Ishikawa (cell line): Measurements from ENCODE around the gene FBXO7.

Source experiments
- CEBPB ChIP-seq: IDR thresholded peaks from 2 replicates; pipeline ENCODE4 v1.6.1; 2012
- CREB1 ChIP-seq: IDR thresholded peaks from 2 replicates; pipeline ENCODE4 v1.6.1; 2012; ENCODE audit warnings: low read depth
- EGR1 ChIP-seq: IDR thresholded peaks from 2 replicates; pipeline ENCODE4 v1.6.1; 2012
- EP300 ChIP-seq: IDR thresholded peaks from 2 replicates; pipeline ENCODE4 v1.6.1; 2012; ENCODE audit warnings: borderline replicate concordance
- FOXM1 ChIP-seq: IDR thresholded peaks from 2 replicates; pipeline ENCODE4 v1.6.1; 2012; ENCODE audit warnings: low read depth, borderline replicate concordance
- RAD21 ChIP-seq: IDR thresholded peaks from 2 replicates; pipeline ENCODE4 v1.6.1; 2012; ENCODE audit warnings: low read depth
- TAF1 ChIP-seq: IDR thresholded peaks from 2 replicates; pipeline ENCODE4 v1.6.1; 2012; ENCODE audit warnings: low read depth, mild to moderate bottlenecking
- TCF12 ChIP-seq: IDR thresholded peaks from 2 replicates; pipeline ENCODE4 v1.6.1; 2012; ENCODE audit warnings: low read depth
- TEAD4 ChIP-seq: IDR thresholded peaks from 2 replicates; pipeline ENCODE4 v1.6.1; 2012
- YY1 ChIP-seq: IDR thresholded peaks from 2 replicates; pipeline ENCODE4 v1.6.1; 2012; ENCODE audit warnings: low read depth
- ZBTB7A ChIP-seq: IDR thresholded peaks from 2 replicates; pipeline ENCODE4 v1.6.1; 2012; ENCODE audit warnings: low read depth
- TF ChIP-seq, protein P1 (sequence below): IDR thresholded peaks from 2 replicates; pipeline ENCODE4 v1.6.1; 2012
- TF ChIP-seq, protein P2 (sequence below): IDR thresholded peaks from 2 replicates; pipeline ENCODE4 v1.6.1; 2012
- TF ChIP-seq, protein P3 (sequence below): IDR thresholded peaks from 2 replicates; pipeline ENCODE4 v1.6.1; 2012; ENCODE audit warnings: low read depth, mild to moderate bottlenecking

The FBXO7 gene

DNA sequence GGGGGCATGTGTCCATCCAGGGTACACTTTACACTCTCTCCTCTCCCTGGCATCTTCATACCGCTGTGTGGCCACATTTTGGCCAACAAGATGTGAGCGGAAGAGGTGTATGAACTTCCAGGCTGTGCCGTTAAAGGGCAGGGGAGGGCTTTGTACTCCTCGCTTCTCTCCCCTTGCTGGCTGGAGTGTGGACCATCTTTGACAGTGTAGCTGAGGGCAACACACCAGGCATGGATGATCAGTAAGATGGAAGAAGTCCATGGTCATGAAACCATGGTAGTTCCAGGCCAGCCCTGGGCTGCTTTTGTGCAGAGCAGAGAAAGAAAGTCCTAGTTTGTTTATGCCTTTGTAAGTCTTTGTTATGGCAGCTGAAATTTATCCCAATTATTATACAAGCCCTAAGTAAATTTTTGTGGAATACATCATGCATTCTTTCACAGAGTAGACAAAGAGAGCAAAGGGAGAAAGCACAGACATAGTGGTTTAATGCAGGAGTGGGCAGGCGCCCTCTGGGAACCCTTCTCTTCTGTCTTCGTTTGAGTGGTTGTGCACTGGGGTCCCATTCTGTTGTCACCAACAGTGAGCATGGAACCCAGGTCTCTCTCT is 70.4 kb downstream of the FBXO7 start:
- no peak for TF ChIP-seq FOXM1
- no peak for TF ChIP-seq TEAD4
- no peak for TF ChIP-seq CEBPB
- TF ChIP-seq, protein P1, sequence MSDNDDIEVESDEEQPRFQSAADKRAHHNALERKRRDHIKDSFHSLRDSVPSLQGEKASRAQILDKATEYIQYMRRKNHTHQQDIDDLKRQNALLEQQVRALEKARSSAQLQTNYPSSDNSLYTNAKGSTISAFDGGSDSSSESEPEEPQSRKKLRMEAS, result no peak
- TF ChIP-seq ZBTB7A, result no peak

DNA sequence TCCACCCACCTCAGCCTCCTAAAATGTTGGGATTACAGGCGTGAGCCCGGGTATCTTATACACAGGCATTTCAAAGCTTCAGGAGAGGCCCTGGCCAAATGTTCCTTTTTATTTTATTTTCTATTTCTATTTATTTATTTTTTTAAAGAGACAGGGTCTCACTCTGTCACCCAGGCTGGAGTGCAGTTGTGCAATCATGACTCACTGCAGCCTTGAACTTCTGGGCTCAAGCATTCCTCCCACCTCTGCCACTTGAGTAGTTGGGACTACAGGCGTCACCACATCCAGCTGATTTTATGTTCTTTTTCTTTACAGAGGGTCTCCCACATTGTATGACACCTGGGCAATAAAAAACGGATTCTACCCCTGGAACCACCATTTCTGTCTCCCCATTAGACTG is 71.2 kb downstream of the FBXO7 start:
- no peak for TF ChIP-seq TAF1
- TF ChIP-seq, protein P2, sequence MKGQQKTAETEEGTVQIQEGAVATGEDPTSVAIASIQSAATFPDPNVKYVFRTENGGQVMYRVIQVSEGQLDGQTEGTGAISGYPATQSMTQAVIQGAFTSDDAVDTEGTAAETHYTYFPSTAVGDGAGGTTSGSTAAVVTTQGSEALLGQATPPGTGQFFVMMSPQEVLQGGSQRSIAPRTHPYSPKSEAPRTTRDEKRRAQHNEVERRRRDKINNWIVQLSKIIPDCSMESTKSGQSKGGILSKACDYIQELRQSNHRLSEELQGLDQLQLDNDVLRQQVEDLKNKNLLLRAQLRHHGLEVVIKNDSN, result no peak
- TF ChIP-seq, protein P1, result no peak

DNA sequence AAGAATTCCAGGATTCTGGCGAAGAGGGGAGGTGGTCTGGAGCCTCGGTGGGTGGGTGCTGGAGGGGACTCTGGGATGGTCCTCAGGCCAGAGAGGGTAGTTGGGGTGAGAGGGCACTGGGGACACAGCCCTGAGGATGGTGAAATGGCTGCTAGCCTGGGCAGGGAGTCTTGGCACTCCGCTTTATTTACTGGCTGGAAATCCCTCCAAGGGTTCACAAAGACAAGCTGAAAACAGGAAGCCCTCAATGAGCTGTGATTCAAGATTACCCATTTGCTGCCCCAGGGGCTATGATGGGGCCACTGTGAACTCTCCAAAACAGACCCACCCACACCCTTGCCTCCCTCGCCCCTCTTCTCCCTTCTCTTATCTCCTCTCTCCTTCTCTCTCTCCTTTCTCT is 71.9 kb downstream of the FBXO7 start:
- no peak for TF ChIP-seq TCF12

DNA sequence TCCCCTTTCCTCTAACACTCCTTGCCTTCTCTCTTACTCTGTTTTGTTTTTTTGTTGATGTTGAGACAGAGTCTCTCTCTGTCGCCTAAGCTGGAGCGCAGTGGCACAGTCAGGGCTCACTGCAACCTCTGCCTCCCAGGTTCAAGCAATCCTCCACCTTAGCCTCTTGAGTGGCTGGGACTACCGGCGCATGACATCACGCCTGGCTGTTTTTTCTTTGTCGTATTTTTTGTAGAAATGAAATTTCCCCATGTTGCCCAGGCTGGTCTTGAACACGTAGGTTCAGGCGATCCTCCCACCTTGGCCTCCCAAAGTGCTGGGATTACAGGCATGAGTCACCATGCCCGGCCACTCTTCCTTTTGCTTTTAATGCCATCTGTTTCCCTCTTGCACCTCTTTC is 72.3 kb downstream of the FBXO7 start:
- no peak for TF ChIP-seq EGR1
- TF ChIP-seq, protein P3, sequence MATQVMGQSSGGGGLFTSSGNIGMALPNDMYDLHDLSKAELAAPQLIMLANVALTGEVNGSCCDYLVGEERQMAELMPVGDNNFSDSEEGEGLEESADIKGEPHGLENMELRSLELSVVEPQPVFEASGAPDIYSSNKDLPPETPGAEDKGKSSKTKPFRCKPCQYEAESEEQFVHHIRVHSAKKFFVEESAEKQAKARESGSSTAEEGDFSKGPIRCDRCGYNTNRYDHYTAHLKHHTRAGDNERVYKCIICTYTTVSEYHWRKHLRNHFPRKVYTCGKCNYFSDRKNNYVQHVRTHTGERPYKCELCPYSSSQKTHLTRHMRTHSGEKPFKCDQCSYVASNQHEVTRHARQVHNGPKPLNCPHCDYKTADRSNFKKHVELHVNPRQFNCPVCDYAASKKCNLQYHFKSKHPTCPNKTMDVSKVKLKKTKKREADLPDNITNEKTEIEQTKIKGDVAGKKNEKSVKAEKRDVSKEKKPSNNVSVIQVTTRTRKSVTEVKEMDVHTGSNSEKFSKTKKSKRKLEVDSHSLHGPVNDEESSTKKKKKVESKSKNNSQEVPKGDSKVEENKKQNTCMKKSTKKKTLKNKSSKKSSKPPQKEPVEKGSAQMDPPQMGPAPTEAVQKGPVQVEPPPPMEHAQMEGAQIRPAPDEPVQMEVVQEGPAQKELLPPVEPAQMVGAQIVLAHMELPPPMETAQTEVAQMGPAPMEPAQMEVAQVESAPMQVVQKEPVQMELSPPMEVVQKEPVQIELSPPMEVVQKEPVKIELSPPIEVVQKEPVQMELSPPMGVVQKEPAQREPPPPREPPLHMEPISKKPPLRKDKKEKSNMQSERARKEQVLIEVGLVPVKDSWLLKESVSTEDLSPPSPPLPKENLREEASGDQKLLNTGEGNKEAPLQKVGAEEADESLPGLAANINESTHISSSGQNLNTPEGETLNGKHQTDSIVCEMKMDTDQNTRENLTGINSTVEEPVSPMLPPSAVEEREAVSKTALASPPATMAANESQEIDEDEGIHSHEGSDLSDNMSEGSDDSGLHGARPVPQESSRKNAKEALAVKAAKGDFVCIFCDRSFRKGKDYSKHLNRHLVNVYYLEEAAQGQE, result no peak
- TF ChIP-seq, protein P2, result no peak
- TF ChIP-seq TAF1, result no peak
- TF ChIP-seq TEAD4, result no peak
- TF ChIP-seq ZBTB7A, result no peak
- TF ChIP-seq RAD21, result no peak
- TF ChIP-seq FOXM1, result no peak
- TF ChIP-seq EP300, result no peak
- TF ChIP-seq YY1, result no peak
- TF ChIP-seq, protein P1, result no peak
- TF ChIP-seq CREB1, result no peak

DNA sequence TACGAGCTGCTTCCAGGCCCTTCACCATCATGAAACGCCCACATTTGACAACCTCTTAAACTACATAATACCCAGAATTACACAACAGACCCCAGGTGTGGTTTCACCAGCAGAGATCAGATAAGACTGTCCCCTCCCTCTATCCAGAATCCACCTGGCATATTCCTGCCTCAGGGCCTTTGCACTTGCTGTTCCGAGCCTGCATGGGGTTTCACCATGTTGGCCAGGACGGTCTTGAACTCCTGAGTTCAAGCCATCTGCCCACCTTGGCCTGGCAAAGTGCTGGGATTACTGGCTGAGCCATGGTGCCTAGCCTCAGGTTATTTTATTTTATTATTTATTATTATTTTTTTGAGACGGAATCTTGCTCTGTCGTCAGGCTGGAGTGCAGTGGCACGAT is 73.4 kb downstream of the FBXO7 start:
- TF ChIP-seq RAD21, result no peak
- no peak for TF ChIP-seq TAF1
- TF ChIP-seq ZBTB7A, result no peak
- no peak for TF ChIP-seq TCF12
- no peak for TF ChIP-seq YY1
- no peak for TF ChIP-seq CREB1
- no peak for TF ChIP-seq FOXM1
- TF ChIP-seq EGR1, result no peak
- no peak for TF ChIP-seq EP300
- TF ChIP-seq TEAD4, result no peak
- TF ChIP-seq, protein P2, result no peak
